ENCODE data around the gene PRCD.

- TF ChIP-seq POLR2A (IDR thresholded peaks at IDR 0.05) (no peak), CTCF (IDR thresholded peaks at IDR 0.05) (no peak)
Measured at GRCh38 chr17:76498876-76499251, 41.0 kb upstream of the PRCD start.

All from right lobe of liver (tissue), 4 donors.